ENCODE results near the gene BANK1. TPM values are rescaled to one million over a fixed set of nuclear protein-coding genes. Genes with fewer than 3 reads are reported as not detected.

Gene BANK1
- total and polyA plus RNA-seq, 10 of the 15 experiments (the other 5 are each of a cell fraction or from before 2014, with no cell fraction given), result 0.13 to 2.1 (median 0.42) TPM

DNA sequence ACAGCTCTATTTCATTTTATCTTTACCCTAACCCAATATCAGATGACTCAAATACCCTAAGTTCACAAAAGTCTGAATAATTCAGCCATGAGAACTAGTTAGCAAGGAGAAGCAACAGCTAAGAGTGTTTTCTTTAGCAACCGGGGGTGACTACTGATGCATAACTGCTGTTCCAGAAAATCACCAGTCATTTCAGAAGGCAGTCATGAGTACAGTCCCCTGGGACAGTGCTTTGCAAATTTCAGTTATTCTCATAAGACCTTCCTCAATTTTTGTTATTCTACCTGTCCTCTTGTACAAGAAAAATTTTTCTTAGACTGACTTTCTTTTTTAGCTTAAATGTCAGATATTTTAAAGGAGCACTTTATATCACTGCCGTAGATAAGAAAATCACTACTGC is 16.4 kb downstream of the BANK1 start (continued):
- TF ChIP-seq SREBF1 (IDR thresholded peaks at IDR 0.05; ENCODE audit: low read length) (no peak), ESRRA (IDR thresholded peaks at IDR 0.05; ENCODE audit: low read length) (no peak), TCF7 (IDR thresholded peaks at IDR 0.05; ENCODE audit: borderline replicate concordance) (no peak), POLR2AphosphoS2 (IDR thresholded peaks at IDR 0.05; ENCODE audit: low read depth, low read length) (no peak), FOXK2 (IDR thresholded peaks at IDR 0.05) (no peak), NBN (IDR thresholded peaks at IDR 0.05) (0 out of 2 replicates have a peak, but pooled peaks have one; percentile 17), KAT2A (conservative IDR thresholded peaks at IDR 0.05; ENCODE audit: control insufficient read depth, low read depth, low read length) (no peak), WRNIP1 (IDR thresholded peaks at IDR 0.05; ENCODE audit: borderline replicate concordance, low read depth, low read length) (no peak), POU2F2 (IDR thresholded peaks at IDR 0.05; ENCODE audit: borderline replicate concordance, low read depth, low read length) (peak; percentile 87; the same call in 2 of the 3 replicates), TBL1XR1 (IDR thresholded peaks at IDR 0.05; ENCODE audit: low read depth, low read length) (no peak), RB1 (IDR thresholded peaks at IDR 0.05; ENCODE audit: borderline replicate concordance) (peak; percentile 56; the same call in 1 of the 2 replicates), HDAC6 (IDR thresholded peaks at IDR 0.05; ENCODE audit: unreplicated experiment) (no peak), EED (IDR thresholded peaks at IDR 0.05; ENCODE audit: low read depth) (0 out of 2 replicates have a peak, but pooled peaks have one; percentile 49), EP300 (IDR thresholded peaks at IDR 0.05; ENCODE audit: borderline replicate concordance in 1 of 2, control insufficient read depth in 1 of 2, low read depth in 2 of 2, low read length in 2 of 2) (peak; percentile 89 to 90; a peak in 3 of 4 replicates), CBX5 (IDR thresholded peaks at IDR 0.05; ENCODE audit: low read depth) (peak; percentile 82; the same call in 1 of the 2 replicates)
- TF ChIP-seq, protein P1, sequence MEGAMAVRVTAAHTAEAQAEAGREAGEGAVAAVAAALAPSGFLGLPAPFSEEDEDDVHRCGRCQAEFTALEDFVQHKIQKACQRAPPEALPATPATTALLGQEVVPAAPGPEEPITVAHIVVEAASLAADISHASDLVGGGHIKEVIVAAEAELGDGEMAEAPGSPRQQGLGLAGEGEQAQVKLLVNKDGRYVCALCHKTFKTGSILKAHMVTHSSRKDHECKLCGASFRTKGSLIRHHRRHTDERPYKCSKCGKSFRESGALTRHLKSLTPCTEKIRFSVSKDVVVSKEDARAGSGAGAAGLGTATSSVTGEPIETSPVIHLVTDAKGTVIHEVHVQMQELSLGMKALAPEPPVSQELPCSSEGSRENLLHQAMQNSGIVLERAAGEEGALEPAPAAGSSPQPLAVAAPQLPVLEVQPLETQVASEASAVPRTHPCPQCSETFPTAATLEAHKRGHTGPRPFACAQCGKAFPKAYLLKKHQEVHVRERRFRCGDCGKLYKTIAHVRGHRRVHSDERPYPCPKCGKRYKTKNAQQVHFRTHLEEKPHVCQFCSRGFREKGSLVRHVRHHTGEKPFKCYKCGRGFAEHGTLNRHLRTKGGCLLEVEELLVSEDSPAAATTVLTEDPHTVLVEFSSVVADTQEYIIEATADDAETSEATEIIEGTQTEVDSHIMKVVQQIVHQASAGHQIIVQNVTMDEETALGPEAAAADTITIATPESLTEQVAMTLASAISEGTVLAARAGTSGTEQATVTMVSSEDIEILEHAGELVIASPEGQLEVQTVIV (IDR thresholded peaks at IDR 0.05; ENCODE audit: borderline replicate concordance, partially characterized antibody), result no peak
- TF ChIP-seq, protein P2, sequence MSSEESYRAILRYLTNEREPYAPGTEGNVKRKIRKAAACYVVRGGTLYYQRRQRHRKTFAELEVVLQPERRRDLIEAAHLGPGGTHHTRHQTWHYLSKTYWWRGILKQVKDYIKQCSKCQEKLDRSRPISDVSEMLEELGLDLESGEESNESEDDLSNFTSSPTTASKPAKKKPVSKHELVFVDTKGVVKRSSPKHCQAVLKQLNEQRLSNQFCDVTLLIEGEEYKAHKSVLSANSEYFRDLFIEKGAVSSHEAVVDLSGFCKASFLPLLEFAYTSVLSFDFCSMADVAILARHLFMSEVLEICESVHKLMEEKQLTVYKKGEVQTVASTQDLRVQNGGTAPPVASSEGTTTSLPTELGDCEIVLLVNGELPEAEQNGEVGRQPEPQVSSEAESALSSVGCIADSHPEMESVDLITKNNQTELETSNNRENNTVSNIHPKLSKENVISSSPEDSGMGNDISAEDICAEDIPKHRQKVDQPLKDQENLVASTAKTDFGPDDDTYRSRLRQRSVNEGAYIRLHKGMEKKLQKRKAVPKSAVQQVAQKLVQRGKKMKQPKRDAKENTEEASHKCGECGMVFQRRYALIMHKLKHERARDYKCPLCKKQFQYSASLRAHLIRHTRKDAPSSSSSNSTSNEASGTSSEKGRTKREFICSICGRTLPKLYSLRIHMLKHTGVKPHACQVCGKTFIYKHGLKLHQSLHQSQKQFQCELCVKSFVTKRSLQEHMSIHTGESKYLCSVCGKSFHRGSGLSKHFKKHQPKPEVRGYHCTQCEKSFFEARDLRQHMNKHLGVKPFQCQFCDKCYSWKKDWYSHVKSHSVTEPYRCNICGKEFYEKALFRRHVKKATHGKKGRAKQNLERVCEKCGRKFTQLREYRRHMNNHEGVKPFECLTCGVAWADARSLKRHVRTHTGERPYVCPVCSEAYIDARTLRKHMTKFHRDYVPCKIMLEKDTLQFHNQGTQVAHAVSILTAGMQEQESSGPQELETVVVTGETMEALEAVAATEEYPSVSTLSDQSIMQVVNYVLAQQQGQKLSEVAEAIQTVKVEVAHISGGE (CRISPR knock-in tag; IDR thresholded peaks at IDR 0.05), result no peak
- TF ChIP-seq, protein P3, sequence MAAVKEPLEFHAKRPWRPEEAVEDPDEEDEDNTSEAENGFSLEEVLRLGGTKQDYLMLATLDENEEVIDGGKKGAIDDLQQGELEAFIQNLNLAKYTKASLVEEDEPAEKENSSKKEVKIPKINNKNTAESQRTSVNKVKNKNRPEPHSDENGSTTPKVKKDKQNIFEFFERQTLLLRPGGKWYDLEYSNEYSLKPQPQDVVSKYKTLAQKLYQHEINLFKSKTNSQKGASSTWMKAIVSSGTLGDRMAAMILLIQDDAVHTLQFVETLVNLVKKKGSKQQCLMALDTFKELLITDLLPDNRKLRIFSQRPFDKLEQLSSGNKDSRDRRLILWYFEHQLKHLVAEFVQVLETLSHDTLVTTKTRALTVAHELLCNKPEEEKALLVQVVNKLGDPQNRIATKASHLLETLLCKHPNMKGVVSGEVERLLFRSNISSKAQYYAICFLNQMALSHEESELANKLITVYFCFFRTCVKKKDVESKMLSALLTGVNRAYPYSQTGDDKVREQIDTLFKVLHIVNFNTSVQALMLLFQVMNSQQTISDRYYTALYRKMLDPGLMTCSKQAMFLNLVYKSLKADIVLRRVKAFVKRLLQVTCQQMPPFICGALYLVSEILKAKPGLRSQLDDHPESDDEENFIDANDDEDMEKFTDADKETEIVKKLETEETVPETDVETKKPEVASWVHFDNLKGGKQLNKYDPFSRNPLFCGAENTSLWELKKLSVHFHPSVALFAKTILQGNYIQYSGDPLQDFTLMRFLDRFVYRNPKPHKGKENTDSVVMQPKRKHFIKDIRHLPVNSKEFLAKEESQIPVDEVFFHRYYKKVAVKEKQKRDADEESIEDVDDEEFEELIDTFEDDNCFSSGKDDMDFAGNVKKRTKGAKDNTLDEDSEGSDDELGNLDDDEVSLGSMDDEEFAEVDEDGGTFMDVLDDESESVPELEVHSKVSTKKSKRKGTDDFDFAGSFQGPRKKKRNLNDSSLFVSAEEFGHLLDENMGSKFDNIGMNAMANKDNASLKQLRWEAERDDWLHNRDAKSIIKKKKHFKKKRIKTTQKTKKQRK (IDR thresholded peaks at IDR 0.05; ENCODE audit: low read depth, low read length), result no peak

Measured in GM12878 (cell line).